ENCODE measurements around the gene MT1M. TPM values are rescaled to one million over a fixed set of nuclear protein-coding genes. Genes with fewer than 3 reads are reported as not detected.

Gene MT1M
- total and polyA plus RNA-seq, 5 donors from 2014 or later: not detected

Other genes starting within 250 kb of the MT1M start
- 77.3 TPM for gene AMFR, start 207.1 kb upstream of the MT1M start, total RNA-seq
- gene AMFR, start 207.1 kb upstream of the MT1M start, polyA plus RNA-seq: 10 to 100 TPM; 21.1 to 60.4 (median 44.0) TPM
- 111 TPM for gene NUDT21, start 181.3 kb upstream of the MT1M start, total RNA-seq
- 100 to 1,000 TPM in 3 of 4 donors, 10 to 100 TPM in 1; 91.9 to 128 (median 104) TPM for gene NUDT21, start 181.3 kb upstream of the MT1M start, polyA plus RNA-seq
- 22.7 TPM for gene OGFOD1, start 181.1 kb upstream of the MT1M start, total RNA-seq
- 10 to 100 TPM; 80.9 to 96.4 (median 85.7) TPM for gene OGFOD1, start 181.1 kb upstream of the MT1M start, polyA plus RNA-seq
- 46.5 TPM for gene BBS2, start 112.6 kb upstream of the MT1M start, total RNA-seq
- gene BBS2, start 112.6 kb upstream of the MT1M start, polyA plus RNA-seq: 10 to 100 TPM; 24.8 to 39.2 (median 33.6) TPM
- not detected for gene MT4, start 67.6 kb upstream of the MT1M start, total RNA-seq
- gene MT4, start 67.6 kb upstream of the MT1M start, polyA plus RNA-seq: not detected
- gene MT3, start 43.1 kb upstream of the MT1M start, total RNA-seq: not detected
- 1 to 10 TPM in 1 of 4 donors, not detected in 3; 1.2 TPM for gene MT3, start 43.1 kb upstream of the MT1M start, polyA plus RNA-seq
- 110 TPM for gene MT2A, start 24.1 kb upstream of the MT1M start, total RNA-seq
- gene MT2A, start 24.1 kb upstream of the MT1M start, polyA plus RNA-seq: 100 to 1,000 TPM; 103 to 444 (median 261) TPM
- 10.4 TPM for gene MT1E, start 6.9 kb upstream of the MT1M start, total RNA-seq
- gene MT1E, start 6.9 kb upstream of the MT1M start, polyA plus RNA-seq: 10 to 100 TPM in 3 of 4 donors, 1 to 10 TPM in 1; 5.6 to 86.9 (median 24.7) TPM
- not detected for gene MT1A, start 6.0 kb downstream of the MT1M start, total RNA-seq
- not detected for gene MT1A, start 6.0 kb downstream of the MT1M start, polyA plus RNA-seq
- gene MT1B, start 19.2 kb downstream of the MT1M start, total RNA-seq: not detected
- not detected for gene MT1B, start 19.2 kb downstream of the MT1M start, polyA plus RNA-seq
- 6.8 TPM for gene MT1F, start 25.3 kb downstream of the MT1M start, total RNA-seq
- 10 to 100 TPM; 26.0 to 88.5 (median 37.1) TPM for gene MT1F, start 25.3 kb downstream of the MT1M start, polyA plus RNA-seq
- not detected for gene MT1G, start 35.4 kb downstream of the MT1M start, total RNA-seq
- not detected for gene MT1G, start 35.4 kb downstream of the MT1M start, polyA plus RNA-seq
- not detected for gene MT1H, start 37.2 kb downstream of the MT1M start, total RNA-seq
- gene MT1H, start 37.2 kb downstream of the MT1M start, polyA plus RNA-seq: not detected
- 20.2 TPM for gene MT1X, start 49.8 kb downstream of the MT1M start, total RNA-seq
- gene MT1X, start 49.8 kb downstream of the MT1M start, polyA plus RNA-seq: 100 to 1,000 TPM; 125 to 231 (median 159) TPM
- 66.8 TPM for gene NUP93, start 97.5 kb downstream of the MT1M start, total RNA-seq
- 10 to 100 TPM; 55.0 to 92.7 (median 79.4) TPM for gene NUP93, start 97.5 kb downstream of the MT1M start, polyA plus RNA-seq
- not detected for gene SLC12A3, start 232.5 kb downstream of the MT1M start, total RNA-seq
- not detected for gene SLC12A3, start 232.5 kb downstream of the MT1M start, polyA plus RNA-seq

Data from CD4-positive, CD25-positive, alpha-beta regulatory T cell (primary cell).